Stimulated activated CD8-positive, alpha-beta memory T cell treated with anti-CD3 and anti-CD28 coated beads, Interleukin-12 subunit alpha, Interleukin-12 subunit beta, amount 100 ng/mL, for 4 hours (primary cell): ENCODE results near the gene EFCAB6.

Source experiments
- DNase-seq: peaks from one replicate; pipeline ENCODE4 v3.0.0-alpha.2; 2020; ENCODE audit warnings: low read depth

Gene EFCAB6

GRCh38 chr22:43831561-43832392, 19.7 kb upstream of the EFCAB6 start:
- DNase-seq = no peak

- no peak for DNase-seq
Measured at GRCh38 chr22:43830931-43831560, 18.9 kb upstream of the EFCAB6 start.

GRCh38 chr22:43829904-43830851, 18.1 kb upstream of the EFCAB6 start:
- no peak for DNase-seq

- no peak for DNase-seq
Measured at GRCh38 chr22:43828998-43829782, 17.1 kb upstream of the EFCAB6 start.

GRCh38 chr22:43828725-43828997, 16.6 kb upstream of the EFCAB6 start:
- no peak for DNase-seq

GRCh38 chr22:43827926-43828724, 16.0 kb upstream of the EFCAB6 start:
- DNase-seq = no peak

GRCh38 chr22:43827003-43827735, 15.1 kb upstream of the EFCAB6 start:
- DNase-seq = no peak

- no peak for DNase-seq
Measured at GRCh38 chr22:43826142-43827002, 14.3 kb upstream of the EFCAB6 start.

GRCh38 chr22:43825651-43826050, 13.5 kb upstream of the EFCAB6 start:
- no peak for DNase-seq

- DNase-seq = no peak
Measured at GRCh38 chr22:43824724-43825420, 12.8 kb upstream of the EFCAB6 start.

- no peak for DNase-seq
Measured at GRCh38 chr22:43823911-43824665, 12.0 kb upstream of the EFCAB6 start.

GRCh38 chr22:43823353-43823908, 11.3 kb upstream of the EFCAB6 start:
- no peak for DNase-seq

GRCh38 chr22:43821606-43822425, 9.7 kb upstream of the EFCAB6 start:
- DNase-seq = no peak

GRCh38 chr22:43820651-43821305, 8.7 kb upstream of the EFCAB6 start:
- no peak for DNase-seq

GRCh38 chr22:43819931-43820640, 8.0 kb upstream of the EFCAB6 start:
- no peak for DNase-seq
